Dermis blood vessel endothelial cell (primary cell): Measurements from ENCODE around the gene PCSK6. TPM values are rescaled to one million over a fixed set of nuclear protein-coding genes. Genes with fewer than 3 reads are reported as not detected.

Experiments used
- DNase-seq: peaks from one replicate; pipeline ENCODE4 v3.0.0; 2010
- total RNA-seq: library from RNA; depleted of rRNA; stranded (reverse); fragments of >200 nt; gene quantifications from 2 replicates; pipeline ENCODE4 v1.2.3, GENCODE V29; 2014

The PCSK6 gene
- total RNA-seq, 1 donor from 2014 or later = 24.8 TPM

DNA sequence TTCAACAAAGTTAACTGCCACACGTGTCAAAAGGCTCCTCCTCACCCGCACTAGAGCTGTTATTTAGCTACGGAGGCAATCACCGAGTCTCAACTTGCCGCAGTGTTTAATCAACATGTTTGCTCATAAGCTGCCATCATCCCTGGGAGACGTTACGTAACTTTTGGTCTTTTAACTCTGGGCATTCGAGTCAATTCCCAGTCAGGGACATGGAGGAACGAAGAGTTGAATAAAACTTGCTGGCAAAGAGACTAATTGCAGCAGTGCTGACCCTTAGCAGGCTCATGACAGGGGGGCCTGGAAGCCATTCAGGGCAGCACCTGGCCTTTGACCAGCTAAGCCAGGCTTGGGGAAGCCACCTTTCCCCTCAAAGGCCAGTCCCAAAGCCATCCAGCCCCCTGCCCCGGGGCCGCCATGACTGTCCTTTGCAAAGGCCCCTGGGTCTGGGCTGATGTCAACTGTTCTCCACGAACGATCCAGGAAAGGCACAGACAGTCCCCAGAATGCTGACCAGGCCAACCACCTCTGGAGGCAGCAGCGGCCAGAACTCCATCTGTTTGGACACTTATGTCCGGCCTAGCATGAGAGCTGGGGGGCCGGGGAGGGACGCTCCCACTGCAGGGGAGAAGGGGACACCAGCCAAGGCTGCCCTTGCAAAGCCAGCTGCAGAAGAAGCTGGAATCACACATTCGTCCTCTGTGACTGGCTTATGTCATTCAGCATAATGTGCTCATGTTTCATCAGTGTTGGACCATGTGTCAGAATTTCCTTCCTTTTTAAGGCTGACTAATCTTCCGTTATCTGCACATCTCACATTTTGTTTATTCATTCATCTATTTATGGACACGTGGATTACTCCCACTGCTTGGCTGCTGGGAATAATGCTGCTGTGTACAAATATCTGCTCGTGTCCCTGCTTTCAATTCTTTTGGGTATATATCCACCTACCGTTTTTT, 43.7 kb downstream of the PCSK6 start:
- DNase-seq = peak; percentile 85

DNA sequence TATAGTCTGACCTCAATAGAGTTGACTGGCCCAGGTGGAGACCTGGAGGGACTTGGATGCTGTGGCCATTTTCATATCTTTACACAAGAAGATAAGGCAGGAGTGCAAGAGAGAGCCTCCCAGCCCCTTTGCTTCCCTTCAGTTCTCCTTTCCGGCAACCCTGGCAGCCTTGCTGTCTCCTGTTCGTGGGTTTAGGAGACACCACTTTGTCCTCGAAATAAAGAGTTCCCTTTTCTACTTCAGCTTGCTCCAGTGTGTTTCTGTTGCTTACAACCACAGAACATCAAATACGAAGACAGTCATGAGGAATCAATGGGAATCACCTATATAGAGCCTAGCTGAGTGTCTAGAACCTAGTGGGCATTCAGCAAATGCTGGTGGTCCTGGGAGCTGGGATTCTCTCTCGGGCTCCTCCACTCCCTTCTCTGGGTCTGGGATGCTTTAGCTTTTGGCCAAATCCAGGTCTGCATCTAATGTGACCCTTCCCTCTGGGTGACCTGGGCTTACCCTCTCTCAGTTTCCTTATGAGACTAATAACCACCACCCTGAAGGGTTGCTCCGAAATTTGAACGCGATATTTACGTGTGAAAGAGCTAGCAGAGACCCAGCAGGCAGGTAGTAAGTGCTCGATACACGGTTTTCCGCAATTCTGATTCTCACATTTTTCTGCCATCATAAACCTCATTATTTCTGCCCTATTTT, 44.5 kb downstream of the PCSK6 start:
- DNase-seq = no peak

DNA sequence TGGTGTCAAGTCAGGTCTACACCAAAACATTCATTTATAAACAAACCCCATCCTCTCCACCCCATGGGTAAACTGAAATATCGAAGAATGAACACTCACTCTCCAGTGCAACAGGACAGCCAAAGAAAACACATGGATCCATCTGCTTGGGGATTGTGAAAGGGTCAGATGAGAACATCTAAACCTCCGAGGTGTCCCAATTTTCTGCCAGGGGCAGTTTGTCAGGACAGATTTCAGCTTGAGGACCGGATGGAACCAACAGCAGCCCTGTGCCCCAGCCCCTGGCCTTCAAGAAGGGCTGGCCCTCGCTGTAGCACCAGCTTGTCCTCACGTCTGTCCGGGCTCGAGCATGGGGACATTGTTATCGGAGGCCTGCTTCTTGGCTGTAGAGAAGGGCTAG, 45.5 kb downstream of the PCSK6 start:
- DNase-seq = no peak

DNA sequence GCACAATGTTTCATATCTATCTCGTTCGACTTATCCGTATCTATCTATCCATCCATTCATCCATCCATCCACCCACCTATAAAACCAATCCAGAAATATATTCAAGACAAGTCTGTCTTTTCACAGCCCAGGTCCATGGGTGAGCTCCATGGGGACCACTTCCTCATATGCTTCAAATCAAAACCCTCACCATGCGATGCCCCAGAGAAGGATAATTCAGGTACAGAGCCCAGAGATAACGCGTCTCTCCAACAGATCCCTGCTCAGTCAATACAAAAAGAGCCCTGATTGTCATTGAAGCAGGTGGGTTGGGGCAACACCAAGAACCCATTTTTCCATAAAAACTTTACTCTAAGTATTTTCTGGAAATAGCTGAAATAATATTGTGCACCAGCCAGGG, 47.2 kb downstream of the PCSK6 start:
- no peak for DNase-seq

DNA sequence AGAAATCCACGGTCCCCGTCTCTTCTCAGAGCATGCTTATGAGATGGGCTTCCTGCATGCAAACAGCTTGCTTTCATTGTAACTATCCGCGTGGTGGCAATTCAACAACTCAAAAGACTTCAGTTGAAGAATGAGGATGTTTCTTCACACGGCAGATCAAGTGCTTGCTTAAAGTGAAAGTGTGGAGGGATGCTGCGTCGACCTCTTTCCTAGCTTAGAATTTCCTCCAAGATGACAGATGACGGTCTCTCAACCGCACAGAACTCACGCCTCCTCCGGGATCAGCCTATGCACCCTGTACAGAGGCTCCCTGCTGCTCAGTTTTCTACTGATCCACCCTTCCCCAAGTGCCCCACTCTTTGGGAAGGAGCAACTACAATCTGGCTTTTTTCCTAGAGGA, 47.8 kb downstream of the PCSK6 start:
- DNase-seq = no peak

DNA sequence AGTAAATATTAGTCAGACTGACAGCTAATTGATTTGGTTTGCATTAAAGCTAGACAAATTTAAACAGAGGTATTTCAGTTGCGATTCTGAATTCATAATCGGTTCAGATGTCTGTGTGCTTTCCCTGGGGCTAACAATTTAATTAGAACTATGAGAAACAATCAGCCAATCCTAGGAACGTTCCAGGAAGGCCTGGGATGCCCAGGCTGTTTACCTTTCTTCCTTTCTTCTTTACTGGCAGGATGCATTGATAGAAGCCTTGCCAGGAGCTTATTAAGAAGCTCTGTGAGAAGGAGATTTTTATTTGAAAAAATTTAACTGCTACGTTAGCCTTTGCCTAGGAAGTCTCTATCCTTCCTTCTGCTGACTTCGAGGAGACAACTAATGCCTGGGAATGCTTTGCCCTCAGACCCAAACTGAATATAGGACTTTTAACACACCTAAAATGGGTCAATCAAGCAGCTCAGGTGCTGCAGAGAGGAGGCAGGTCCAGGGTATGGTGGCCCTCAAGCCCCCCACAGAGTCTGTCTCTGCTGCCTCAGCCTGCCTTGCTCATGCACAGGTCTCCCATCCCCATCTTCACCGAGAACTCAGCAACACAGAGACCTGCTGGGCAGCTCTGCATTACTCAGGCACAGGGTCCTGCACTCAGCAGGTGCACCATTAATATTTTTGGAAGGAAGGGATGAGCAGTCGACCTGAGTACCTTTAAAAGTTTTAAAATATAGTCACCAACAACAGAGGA, 48.5 kb downstream of the PCSK6 start:
- no peak for DNase-seq

DNA sequence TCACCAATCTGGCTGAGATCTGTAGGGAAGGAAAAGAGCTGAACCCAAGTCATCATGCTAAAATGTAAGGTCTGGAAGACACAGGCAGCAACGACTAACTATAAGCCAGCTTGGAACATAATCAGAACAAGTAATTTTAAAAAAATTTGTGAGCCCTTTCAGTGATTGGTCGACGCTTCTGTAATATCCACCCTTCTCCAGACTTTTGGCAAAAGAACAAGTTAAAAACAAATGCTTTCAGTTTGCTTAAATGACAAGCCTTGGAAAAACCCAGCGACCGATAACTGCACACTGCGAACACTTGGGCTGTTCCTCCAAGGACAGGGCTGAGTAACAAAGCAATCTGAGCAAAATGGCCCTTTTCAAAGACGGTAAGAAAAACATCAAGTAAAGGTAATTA, 49.6 kb downstream of the PCSK6 start:
- peak; percentile 8 for DNase-seq

DNA sequence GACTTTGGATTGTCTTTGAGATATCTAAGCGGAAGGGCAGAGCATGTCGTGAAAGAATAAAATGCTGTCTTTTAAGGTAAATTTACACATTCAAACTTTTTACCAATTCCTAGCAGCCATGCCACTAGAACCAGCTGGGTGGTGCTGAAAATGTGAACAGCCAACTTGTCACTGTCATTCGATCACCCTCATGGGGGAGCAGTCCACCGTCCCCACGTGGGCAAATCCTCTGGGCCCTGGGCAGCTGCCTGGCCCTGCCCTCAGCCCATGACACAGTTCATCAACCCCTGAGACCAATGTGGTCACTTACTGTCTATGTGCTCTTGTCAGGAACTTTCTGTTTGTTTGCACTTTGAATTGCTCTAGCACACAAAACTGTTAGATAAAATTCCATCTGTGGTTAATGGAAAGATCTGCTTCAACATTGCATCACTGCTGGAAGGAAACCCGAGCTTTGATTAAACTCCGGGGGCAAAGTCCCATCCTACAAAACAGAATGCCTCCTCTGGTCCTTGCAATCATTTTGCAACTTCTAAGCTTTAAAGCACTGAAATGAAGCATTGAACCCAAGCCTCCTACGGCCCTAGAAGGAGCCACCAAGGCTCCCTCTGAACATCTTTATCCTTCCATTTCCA, 50.1 kb downstream of the PCSK6 start:
- no peak for DNase-seq

DNA sequence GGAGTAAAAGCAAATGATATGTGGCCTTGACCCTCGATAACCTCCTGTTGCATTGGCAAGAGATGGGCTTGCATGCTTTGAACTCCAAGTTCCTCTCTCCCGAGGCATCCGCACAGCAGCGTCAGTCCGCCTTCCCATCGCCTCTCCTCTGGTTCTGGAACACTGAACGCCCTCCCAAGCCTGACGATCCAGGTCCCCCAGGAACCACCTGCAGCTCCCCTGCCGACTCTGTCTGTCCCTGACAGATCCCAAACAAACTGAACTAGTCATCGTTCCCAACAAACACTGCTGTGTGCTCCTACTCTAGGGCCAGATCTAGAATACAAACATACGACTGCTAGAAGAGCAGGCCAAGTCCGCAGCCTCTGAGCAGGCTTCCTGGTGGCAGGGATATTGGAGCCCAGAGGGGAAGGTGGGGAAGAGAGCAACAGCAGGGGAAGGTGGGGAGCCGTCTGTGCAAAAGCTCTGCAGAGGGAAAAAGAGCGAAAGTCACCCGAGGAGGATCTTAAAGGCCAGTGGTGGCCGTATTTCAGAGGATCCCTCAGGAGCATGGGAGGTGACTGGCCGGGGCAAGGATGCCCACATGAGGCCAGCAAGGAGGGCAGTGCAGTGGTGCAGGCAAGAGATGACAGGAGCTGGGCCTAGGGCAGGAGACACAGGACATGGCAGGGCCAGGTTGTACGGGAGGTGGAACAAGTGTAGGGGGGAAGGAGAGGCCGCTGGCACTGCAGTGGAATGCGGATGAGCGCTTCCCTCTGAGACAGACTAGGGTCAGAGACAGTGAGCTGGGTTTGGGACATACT, 50.8 kb downstream of the PCSK6 start:
- DNase-seq = no peak

DNA sequence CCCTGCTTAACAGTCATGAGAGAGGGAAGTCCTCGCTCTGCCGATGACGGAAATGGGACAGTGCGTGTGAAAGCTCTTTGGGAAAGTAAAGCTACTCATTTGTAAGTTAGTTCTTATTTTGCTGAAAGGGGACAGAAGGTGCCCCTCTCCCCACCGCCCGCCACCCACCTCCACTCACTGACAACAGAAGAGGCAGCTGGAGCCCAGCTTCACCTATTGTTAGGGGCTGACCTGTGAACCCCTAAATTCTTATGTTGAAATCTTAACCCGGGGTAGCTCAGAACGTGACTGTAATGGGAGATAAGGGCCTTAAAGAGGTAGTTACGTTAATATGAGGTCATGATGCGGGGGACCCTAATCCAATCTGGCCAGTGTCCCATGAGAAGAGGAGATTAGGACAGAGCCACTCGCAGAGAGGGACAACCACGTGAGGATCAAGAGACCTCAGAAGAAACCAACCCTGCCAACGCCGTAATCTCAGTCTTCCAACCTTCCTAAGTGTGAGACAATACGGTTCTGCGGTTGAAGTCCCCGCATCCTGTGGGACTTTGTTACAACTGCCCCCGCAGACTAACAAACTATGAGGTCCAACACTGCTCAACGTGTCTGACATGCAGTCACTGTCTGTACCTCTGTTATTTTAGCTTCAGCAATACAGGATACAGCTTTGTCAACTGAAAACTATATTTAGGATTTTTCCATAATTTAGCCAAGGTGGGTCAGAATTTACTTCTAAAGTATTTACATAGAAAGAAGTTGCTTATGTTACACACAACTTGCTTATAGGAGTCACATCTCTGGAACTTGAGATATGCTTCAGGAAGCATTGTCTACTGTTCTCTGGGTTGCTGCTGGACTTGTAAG, 51.7 kb downstream of the PCSK6 start:
- DNase-seq = no peak

DNA sequence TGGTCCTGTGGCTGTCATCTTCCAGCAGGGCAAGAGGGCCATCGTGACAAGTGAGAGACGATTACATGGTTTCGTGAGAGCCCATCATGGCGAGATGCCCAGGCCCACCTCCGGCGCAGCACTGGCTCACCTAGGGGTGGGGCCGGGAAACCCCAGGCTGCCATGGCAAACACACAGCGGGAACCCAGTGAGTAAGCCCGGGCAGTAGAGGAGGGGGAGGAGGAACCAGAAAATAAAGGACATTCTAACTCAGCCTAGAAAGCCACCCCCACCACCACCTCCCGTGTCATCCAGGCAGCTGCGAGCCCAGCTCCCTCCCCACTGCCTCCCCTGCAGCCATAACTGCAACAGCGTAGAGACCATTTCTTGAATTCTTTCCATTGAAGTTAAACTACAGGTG, 52.3 kb downstream of the PCSK6 start:
- DNase-seq = no peak

DNA sequence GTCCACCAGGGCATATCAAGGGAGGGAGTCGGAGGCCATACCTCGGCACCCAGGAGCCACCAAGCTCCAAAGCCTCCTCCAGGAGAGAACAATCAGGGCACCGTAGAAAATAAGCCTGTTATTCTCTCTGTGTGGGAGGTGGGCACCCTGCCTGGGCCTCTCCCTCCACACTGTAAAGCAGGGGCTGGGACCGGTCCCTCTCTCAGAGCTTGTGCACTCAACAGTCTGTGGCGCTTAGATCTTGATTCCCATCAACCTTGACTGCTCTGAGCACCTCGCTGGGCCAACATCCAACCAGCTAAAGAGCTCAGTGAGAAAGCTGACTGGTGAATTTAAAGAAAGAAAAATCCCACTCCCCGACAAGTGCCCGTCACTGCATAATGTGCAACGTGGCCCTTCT, 53.0 kb downstream of the PCSK6 start:
- DNase-seq = no peak

DNA sequence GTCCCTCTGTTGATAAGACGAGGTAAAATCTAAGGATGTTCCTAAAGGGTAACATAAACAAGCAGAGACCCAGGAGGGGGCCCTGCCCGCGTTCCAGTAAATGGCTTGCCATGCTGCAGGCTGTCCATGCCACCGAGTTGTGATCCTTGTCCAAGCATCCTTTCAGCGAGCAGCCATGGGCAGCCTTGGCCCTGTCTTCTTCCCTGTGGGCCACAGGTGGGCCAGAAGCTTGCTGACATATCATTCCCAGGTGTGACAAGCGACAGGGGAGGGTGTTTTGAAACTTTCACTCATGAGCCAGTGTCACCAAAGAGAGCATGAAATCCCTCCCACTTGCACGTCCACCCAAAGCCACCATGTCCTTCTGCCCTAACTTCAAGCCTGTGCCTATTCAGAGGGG, 53.7 kb downstream of the PCSK6 start:
- no peak for DNase-seq

DNA sequence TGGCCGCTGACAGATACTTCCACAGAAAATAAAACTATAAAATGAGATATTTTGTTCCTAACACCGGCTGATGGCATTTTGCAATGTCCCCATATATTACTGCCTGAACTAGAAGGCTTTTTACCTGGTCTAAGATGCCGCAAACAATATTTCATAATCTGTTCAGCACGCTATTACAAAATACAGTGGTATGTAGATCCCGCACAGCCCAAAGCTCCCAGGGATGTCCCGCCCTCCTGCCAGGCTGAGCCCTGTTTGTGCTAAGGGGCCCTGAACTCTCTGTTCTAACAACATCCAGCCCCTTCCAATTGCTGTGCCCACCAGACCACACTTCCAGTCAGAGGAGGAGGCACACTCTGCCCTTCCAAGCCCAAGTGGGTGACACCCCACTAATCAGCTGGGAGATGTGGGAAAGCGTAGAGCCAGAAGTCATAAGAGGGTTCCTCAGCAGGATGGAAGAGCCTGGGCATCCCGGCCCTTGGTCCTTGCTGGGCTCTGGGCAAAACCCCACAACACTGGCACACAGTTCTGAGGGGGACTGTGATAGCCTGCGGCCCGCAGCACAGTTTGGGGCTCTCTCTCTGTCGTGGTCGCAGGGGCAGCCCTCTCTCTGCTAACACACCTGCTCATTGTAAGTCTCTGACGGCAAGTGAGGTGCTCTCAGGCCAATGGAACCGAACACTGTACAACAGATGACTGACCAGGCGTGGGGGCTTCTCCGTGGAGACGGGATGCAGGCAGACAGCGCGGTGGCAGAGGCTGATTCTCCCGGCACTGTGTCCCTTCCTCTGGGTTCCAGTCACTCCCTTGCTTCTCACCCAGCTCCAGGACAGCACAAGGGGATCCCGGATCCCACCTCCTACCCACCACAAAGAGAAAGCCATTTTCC, 55.2 kb downstream of the PCSK6 start:
- no peak for DNase-seq

DNA sequence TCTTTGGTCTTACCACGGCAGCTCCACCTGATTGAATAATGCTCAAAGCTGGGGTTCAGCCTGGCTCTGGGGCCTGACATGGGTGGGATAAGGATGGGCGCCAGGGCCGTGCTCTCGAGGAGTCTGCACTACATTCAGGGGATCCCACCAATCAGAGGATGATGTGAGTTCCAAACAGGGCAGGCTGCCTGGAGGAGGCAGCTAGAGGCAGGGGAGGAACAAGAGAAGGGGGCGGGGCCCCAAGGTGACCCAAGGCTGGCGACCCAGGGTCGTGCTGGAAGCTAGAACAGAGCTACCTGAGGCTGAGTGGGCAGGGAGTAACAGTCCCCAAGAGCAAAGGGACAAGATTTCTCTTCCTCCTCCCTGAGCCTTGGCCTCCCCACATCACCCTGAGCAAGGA, 56.1 kb downstream of the PCSK6 start:
- no peak for DNase-seq

DNA sequence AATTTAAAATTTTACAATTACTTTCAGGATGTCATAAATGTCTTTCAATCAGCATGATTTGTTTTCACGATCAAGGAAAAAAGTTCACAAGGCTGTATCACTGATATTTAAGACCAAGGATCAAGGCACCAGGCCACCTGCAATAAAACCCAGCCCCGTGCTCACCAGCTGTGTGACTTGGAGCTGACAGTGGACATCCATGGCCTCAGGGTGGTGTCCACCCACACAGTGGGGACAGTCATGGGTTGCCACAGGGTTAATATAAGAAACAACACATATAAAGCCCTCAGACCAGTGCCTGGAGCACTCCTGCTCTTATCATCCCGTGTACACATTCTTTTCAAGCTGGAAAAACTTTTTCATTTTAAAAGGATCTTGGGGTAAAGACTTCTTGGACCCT, 56.5 kb downstream of the PCSK6 start:
- DNase-seq = no peak

DNA sequence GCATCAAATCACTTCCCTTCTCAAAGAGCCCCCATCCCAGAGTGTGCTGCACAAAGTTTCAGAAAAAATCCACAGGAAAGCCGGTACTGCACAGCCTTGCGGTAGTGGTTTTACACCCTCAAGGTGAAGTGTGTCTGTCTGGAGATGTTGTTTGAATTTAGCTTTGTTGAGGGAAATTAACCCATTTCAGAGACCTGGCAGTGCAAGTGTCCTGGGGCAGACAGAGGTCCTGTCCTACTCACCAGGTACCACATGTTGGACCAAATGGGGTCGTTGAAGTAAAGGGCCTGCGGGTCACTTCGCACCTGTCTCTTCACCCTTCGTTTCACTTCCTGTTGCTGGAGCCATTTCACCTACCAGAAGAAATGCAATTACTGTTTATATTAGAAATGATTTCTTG, 57.8 kb downstream of the PCSK6 start:
- DNase-seq = no peak

DNA sequence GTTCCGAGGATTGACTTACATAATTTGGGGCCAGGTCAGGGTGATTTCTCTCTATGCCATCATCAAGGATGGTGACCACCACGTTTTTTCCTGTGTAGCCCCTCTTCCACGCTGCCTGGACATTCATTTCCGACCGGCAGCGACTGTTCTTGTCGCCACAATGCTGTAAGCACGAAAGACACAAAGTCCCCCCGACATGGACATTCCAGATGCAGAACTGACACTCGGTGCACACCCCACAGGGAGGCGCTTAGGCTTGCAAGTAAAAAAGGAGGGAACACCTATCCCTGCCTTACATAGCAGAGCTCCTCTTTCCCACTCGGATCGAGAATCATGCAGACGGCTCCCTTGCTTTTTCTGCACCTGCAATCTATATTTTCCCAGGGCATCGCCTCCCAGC, 58.2 kb downstream of the PCSK6 start:
- no peak for DNase-seq

DNA sequence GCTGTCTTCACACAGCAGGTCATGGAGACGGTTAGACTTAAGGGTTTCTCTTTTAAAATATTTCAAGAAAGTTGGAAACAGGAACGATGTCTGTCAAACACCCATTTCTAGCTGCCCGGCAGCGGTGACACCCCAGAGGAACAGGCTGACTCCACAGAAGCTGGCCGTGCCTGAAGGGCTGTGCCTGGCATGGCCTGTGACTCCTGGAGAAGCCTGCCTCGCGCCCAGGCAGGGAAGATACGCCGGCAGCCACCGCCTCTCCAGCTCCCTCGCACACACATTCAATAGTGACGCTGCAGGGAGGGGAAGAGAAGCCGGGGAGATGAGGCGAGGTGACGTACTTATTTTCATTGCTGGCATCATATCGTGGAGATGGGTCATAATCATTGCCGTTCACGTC, 59.9 kb downstream of the PCSK6 start:
- no peak for DNase-seq

DNA sequence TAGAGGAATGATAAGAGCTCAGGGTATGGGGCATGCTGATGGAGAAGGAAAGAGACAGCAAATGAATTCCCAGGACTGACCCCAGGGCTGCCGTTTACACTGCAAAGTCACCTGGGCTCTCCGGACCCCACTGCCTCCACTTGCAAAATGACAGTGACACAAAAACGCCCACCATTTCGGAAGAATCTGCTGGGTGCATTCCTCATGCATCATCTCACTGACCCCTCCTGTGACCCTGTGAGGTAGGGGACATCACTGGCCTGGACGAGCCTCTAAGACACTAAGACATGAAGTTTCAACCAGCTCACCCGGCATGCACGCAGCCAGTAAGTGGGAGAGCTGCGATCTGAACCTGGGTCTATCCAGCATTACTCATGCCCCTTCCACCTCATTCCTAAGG, 60.3 kb downstream of the PCSK6 start:
- no peak for DNase-seq
